ENCODE measurements around the gene GZMM.
"Not testable (repeated sequence)": the region's sequence is repeated elsewhere in the genome, so short reads cannot be mapped to it uniquely, and the experiment has no call there.

The GZMM gene

GRCh38 chr19:583198-583967 lies 39.5 kb downstream of the GZMM start:
- no peak for DNase-seq (ENCODE audit: low spot score)

DNA sequence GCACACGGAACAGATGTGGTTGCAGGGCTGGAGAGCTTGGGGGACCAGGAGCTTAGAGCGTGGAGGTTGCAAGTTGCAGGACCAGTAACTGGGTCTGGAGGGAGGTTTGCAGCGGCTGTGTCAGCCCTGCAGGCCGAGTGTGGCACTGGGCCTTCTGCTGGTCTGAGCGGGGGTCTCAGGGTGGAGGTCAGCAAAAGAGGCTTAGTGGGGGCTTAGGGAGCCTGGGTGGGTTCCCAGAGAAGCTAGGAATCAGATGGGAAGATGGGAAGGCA lies 40.1 kb downstream of the GZMM start:
- no peak for DNase-seq (ENCODE audit: low spot score)

DNA sequence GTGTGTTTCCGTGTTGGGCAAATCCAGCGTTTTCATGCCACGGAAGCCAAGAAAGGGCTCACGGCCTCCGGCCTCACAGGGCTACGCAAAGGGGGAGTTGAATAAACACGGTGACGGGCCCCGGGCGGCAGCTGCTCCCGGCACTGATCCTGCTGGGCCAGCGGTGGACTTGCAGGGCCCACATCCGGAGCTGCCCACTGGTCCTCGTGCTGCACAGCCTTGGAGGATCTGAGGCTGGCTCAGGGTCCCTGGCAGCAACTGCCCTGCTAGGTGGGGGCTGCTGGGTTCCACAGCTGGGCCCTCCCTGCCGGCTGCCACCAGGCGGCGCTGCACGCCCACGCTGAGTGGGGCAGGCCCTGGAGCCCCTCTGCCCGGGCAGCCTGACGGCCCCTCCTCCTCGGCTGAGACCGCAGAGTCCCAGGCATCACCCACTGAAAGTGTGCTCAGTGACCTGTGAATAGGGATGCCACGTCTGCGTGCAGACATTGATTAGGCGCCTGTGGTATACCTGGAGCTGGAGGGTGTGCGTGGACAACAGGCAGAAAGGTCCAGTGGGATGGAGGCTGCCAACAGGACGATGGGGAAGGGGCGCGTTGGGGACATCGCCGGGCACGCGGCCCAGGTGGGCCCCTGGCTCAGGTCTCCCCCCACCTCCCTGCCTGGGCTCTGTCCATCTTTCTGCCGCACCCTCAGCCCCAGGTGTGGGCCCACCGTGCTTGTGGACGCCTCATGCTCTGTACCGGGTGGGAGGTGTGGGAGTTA lies 40.6 kb downstream of the GZMM start:
- peak; percentile 90 for DNase-seq (ENCODE audit: low spot score)

- not testable (repeated sequence) for DNase-seq (ENCODE audit: low spot score)
Observed at GRCh38 chr19:585146-585545, 41.3 kb downstream of the GZMM start.

- DNase-seq (ENCODE audit: low spot score): no peak
Observed at GRCh38 chr19:585551-586110, 41.8 kb downstream of the GZMM start.

GRCh38 chr19:588093-588740 lies 44.4 kb downstream of the GZMM start:
- DNase-seq (ENCODE audit: low spot score): peak; percentile 91

GRCh38 chr19:588741-589692 lies 45.2 kb downstream of the GZMM start:
- no peak for DNase-seq (ENCODE audit: low spot score)

- peak; percentile 84 for DNase-seq (ENCODE audit: low spot score)
Observed at GRCh38 chr19:589693-590395, 46.0 kb downstream of the GZMM start, which contains the start of gene HCN2. TSS of gene HCN2 (plus strand) at chr19:589881. CDS start at chr19:589946, 65 bp downstream.

- DNase-seq (ENCODE audit: low spot score): peak; percentile 70
Observed at GRCh38 chr19:590396-590745, 46.5 kb downstream of the GZMM start.

DNA sequence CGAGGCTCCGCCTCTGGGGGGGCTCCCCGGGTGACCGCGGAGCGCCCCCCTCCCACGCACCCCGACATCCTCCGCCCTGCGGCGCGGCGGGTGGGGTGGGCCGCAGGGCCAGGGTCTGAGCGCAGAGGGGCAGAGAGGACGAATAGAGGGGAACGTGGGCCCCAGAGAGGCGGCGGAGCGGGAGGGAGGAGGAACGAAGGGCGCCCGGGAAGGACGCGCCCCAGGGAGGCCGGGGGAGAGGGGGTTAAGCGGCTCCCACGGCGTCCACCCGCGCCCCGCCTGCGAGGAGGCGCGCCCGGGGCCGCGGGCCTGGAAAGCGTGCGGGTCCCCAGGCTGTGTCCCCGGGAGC lies 46.9 kb downstream of the GZMM start:
- no peak for DNase-seq (ENCODE audit: low spot score)

GRCh38 chr19:591099-591958 lies 47.5 kb downstream of the GZMM start:
- DNase-seq (ENCODE audit: low spot score): no peak

DNA sequence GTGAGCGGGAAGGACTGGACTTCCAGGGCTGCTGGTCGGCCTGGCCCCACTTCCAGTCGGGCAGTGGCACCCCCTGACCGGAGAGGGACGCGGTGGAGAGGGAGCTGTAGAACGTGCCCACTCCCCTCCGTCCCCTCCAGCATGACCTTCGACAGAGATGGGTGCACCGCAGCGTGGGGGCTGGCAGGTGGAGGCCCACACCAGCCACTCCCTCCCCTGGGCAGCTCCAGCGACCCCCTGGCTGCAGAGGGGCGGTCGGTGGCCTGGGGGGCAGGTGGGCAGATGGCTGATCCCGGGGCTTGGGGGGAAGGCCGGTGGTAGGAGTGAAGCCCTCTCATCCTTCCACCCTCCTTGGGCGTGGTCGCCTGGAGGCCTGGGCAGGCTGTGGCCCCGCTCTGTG lies 48.2 kb downstream of the GZMM start:
- no peak for DNase-seq (ENCODE audit: low spot score)

DNA sequence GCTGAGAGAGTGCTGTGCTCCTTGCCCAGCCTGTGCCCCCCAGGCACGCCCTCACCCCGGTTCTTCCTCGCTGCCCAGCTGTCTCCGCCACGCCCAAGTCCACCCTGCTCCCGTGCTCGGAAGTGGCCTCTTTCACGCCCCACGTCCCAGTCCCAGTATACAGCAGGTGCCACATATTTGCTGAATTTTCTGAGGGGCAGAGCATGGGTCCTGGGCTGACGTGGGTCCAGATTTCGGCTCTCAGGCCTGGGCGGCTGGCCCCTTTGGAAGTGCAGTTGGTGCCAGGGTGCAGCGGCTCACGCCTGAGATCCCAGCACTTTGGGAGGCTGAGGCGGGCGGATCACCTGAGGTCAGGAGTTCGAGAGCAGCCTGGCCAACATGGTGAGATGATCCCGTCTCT lies 49.2 kb downstream of the GZMM start:
- DNase-seq (ENCODE audit: low spot score): no peak

GRCh38 chr19:593505-593904 lies 49.7 kb downstream of the GZMM start:
- no peak for DNase-seq (ENCODE audit: low spot score)

DNA sequence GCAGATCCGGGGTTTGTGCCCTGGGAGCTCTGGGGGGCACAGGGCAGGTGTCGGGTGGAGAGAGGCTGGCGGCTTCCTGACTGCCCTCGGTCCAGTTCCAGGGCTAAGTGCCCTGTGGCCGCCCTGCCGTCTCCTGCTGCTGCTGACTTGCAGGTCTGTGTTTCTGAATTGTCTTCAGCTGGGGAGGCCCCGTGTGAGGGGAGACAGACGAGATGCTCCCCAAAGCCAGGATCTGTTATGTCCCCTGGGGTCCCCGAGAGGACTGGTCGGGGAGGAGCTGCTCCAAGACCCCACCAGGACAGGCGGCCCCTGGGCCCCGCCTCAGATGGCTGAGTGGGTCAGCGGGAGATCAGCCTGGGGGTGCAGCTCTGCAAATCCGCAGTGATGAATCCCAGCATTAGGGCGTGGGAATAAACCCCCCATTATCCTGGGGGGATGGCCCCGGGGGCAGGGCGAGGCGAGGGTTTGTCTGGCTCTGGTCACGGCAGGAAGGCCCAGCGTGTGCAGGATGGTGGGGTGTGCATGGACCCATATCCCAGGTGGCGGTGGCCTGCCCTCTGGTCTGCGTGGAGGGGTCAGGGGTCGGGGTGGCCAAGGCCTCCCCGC lies 50.5 kb downstream of the GZMM start:
- no peak for DNase-seq (ENCODE audit: low spot score)

- DNase-seq (ENCODE audit: low spot score): peak; percentile 81
Observed at GRCh38 chr19:595326-596262, 51.7 kb downstream of the GZMM start.

DNA sequence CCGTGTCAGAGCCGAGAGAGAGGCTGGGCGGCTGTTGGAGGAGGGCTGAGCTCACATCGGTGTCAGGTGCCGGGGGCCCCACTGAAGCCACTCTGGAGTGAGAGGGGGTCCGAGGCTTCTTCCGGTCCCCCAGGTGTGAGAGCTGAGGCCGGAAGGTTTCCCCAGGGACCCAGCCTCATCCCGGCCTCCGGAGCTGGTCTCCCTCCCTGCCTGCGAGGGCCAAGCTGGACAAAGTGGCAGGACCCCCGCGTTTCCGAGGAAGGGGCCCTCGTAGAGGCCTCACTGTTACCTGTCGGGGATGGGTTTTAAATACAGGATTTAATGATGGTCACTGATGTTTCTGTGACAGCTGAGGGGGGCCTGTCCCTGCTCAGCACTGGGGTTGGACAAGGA lies 52.4 kb downstream of the GZMM start:
- no peak for DNase-seq (ENCODE audit: low spot score)

- DNase-seq (ENCODE audit: low spot score): no peak
Observed at GRCh38 chr19:597406-598315, 53.8 kb downstream of the GZMM start.

All from D341Med (cell line).